CD4-positive, alpha-beta T cell treated with Interleukin-4 for 1 hour (primary cell): ENCODE data around the gene LBHD2.

Experiments used
- DNase-seq, 2 donors: peaks; one replicate each; pipeline ENCODE4 v3.0.0-alpha.2; 2020 to 2022

LBHD2 gene

GRCh38 chr14:103133210-103134140, 49.5 kb downstream of the LBHD2 start:
- no peak for DNase-seq

- DNase-seq = no peak
Measured at GRCh38 chr14:103134405-103134804, 50.4 kb downstream of the LBHD2 start.

GRCh38 chr14:103134919-103135318, 50.9 kb downstream of the LBHD2 start:
- DNase-seq = no peak

- DNase-seq = no peak
Measured at GRCh38 chr14:103135333-103136260, 51.6 kb downstream of the LBHD2 start.

GRCh38 chr14:103136388-103137271, 52.6 kb downstream of the LBHD2 start:
- no peak for DNase-seq

GRCh38 chr14:103137689-103138300, 53.8 kb downstream of the LBHD2 start:
- DNase-seq = no peak

GRCh38 chr14:103138301-103139131, 54.5 kb downstream of the LBHD2 start:
- no peak for DNase-seq

- no peak for DNase-seq
Measured at GRCh38 chr14:103139132-103140025, 55.4 kb downstream of the LBHD2 start.
